HG02973 (cell line): ENCODE data around the gene MYH15.

Experiments
- ATAC-seq: cut with Tn5 transposase; IDR thresholded peaks from one replicate; pipeline ENCODE4 v1.9.1; 2021; ENCODE audit warnings: moderate library complexity; ENCODE audit not compliant: unreplicated experiment

The MYH15 gene

DNA sequence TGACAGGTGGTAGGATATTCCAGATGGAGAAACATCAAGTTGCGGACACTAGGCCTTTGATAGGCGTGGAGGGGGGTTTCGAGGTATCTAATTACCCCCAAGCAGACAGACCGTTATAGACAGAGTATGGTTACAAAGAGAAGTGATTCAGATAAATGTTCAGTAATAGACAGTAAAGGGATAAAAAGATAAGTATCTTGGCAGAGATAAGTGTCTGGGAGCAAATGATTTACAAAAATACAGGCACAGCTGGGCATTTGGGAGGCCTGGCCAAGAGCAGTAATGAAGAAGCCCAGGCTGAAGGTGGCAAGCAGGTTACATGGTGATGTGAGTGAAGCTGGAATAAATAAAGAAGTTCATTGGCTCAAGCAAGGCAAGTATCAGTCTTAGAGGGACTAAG lies 659 bp upstream of the MYH15 start:
- ATAC-seq, result no peak

DNA sequence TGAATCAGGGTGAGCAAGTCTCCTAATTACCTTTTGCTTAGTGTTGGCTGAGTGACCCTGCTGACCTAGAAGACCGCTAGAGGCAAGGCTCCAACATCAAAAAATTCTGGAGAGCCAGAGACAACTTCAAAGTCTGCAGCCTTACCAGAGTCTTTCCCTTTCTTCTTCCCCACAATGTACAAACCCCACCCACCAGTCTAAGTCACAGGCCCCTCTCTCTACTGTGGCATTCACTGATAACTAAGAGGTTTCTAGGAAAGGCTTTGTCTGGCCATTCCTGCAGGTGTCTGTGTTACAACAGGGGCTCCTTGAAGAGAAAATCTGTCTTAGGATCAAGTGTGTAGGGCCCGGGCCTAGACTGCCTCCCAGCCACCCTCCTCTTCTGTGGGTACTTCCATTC lies 525 bp downstream of the MYH15 start:
- ATAC-seq, result no peak

DNA sequence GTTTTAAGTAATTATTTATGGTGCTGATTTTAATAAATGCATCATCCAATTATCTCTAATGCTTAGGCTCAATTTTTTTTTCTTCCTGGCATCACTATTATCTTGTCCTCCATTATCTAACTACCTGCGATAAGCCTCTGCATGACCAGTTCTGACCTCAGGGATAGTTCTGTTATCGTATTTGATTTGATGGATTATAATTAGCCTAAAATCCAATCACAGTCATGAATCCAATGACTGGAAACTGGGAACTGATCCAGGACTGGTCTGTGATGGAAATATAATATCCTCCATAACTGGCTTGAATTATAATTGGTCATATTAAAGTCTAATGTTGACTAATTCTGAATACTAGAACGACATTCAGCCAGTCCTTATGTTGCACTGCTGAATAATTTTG lies 1.1 kb downstream of the MYH15 start:
- ATAC-seq, result no peak

DNA sequence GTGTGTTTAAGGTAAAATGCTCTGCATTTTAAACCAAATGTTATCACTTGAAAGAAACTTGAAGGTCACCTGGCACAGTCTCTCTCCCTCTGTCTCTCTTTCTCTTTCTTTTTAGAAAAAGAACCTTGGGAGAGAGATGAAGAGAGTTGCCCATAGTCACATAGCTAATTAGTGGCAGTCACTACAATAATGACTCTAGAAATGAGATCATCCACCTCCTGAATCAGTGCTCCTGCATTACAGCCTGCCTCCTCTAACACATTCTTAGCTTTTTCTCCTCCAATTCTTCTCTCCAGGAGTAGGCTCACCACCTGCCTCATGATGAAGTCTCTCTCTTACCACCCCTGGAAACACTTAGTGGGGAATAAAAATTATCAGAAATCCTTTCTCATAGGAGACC lies 2.5 kb downstream of the MYH15 start:
- no peak for ATAC-seq

DNA sequence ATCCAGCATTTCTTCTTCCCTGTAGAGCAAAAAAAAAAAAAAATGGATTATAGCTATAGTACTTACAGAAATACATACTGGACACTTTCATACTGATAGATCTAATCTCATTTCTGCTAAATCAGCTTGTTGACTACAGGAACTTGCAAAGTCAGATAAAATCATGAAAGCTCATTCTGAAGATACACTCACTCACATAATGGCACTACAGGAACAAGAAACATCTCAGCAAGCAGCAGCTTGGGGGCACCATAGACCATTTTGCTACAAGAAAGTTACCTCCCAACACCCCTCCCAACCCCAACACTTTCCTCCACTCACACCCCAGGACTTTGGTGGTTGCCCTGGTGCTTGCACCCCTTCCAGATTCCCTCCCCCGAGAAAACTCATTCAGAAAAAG lies 4.6 kb downstream of the MYH15 start:
- no peak for ATAC-seq

DNA sequence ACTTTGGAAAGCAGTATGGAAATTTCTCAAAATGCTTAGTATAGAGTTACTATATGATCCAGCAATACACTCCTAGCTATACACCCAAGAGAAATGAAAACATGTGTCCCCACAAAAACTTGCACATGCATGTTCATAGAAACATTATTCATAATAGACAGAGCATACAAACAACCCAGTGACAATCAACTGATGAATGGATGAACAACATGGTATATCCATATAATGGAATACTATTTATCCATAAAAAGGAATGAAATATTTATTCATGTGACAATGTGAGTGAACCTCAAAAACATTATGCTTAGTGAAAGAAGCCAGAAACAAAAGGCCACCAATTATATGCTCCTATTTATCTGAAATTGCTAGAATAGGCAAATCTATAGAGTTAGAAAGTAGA lies 6.7 kb downstream of the MYH15 start:
- ATAC-seq, result no peak

DNA sequence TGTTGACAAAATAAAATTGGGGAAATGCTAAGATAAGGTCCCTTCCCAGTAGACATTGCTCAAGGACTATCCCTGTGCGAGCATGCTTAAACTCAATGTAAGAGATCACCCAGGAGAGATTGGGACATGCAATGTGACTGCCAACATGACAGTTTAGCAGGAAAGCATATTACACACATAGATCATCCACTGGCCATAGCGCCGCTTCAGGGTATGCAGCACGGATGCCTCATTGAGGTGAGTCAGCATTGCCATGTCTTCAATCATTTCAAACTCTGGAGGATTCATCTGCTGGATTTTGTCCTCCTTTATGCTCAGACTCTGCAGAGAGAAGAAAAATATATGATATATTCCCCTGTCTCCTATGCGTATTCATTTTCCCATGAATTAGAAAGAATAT lies 8.9 kb downstream of the MYH15 start:
- no peak for ATAC-seq

DNA sequence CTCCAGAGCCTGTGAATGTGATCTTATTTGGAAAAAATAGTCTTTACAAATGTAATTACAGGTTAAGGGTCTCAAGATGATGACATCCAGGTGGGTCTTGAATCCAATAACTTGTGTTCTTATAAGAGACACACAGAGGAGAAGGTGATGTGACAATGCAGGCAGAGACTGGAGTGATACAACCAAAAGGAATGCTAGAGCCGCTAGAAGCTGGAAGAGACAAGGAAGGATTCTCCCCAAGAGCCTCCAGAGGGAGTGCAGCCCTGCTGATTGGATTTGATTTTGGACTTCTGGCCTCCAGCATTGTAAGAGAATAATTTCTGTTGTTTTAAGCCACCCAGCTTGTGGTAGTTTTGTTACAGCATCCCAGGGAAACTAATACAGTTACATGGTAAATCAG lies 9.7 kb downstream of the MYH15 start:
- ATAC-seq, result no peak

DNA sequence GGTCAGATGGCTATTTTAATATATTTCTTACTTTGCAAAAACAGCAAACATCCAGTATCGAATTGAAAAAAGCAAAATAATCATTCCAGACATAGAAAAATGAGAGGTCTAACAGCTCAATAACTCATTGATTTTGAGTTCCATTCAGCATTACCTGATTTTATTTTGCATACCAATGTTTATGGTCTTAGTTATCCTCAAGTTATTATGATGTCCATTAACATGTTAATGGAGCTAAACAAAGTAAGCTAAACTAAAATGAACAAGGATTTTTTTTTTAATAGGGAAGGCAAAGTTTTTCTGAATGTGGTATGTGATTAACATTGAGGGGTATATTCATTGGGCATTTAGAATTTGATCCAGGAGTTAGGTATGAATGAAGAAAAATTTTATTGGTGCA lies 13.1 kb downstream of the MYH15 start:
- ATAC-seq, result no peak

DNA sequence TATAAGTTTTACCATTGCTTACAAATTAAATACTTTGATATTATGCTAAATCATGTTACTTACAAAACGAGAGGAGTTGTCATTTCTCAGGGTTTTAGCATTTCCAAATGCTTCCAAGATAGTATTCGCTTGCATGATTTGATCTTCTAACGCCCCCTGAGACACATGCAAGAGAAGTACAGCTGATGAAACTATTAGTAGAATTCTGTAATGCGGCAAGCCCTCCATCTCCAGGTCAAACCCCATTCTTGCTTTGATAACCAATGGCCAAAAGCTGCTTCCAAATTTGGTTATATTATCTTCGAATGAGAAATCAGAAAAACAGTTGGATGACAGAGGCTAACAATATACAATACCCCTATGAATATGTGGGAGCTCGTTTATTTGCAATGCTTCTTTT lies 14.7 kb downstream of the MYH15 start:
- no peak for ATAC-seq

DNA sequence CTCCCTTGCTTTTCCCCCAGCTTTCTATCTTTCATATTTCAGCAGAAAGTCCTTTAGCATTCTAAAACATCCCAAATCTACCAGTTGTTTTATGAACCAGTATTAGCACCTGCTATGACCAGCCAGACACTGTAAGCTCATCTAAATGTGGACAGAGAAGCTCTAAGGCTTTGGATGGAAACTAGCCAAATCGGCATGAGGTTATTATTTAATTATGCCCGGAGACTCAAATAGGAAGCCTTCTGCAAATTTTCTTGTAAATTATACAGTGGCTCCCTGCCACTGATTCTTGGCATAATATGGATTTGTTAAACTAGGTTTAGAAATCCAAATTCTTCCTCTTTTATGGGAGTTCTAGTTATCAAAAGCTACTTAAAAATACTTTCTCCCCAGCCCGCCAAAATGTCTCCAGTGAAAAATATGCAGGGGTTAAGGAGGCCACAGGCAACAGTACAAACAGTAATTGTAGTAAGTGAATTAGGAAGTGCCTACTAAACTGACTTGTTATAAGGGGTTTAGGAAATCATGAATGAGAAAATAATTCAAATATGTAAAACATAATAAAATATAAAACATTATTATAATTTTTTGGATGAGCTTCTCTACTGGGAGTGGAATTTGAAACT lies 15.4 kb downstream of the MYH15 start:
- no peak for ATAC-seq

DNA sequence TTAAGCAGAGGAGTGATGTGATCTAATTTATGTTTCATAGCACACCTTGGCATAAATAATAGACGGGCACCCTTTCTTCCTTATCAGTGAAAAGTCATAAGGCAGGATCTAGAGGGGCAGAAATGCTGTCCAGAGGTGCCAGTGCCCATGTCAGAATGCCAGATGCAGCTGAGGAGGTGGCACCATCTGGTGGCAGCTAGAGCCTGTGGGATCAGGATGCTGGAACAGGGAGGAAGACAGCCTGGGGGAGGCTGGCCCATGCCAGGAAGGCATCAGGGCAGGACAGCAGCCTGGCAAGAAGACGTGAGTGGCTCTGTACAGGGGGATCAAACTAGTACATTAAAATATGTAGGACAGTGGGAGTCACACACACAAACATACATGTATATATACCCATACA lies 16.5 kb downstream of the MYH15 start:
- ATAC-seq, result no peak

DNA sequence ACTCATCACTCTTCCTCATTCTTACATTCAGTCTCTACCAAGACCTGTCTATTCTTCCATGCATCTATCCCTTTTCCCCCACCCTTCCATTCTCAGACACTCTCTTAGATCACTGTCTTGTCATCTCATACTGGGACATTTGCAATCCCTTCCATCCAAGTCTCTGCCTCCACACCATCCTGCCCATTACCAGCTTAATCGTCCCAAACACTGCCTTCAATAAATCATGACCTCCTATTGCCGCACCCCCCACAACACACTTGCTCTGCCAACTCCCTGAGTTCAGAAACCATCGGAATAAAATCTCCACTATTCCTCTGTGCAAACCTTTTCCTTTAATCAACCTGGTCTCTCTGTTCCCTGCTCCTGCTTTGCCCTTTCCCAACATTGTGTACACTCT lies 18.9 kb downstream of the MYH15 start:
- ATAC-seq, result no peak

DNA sequence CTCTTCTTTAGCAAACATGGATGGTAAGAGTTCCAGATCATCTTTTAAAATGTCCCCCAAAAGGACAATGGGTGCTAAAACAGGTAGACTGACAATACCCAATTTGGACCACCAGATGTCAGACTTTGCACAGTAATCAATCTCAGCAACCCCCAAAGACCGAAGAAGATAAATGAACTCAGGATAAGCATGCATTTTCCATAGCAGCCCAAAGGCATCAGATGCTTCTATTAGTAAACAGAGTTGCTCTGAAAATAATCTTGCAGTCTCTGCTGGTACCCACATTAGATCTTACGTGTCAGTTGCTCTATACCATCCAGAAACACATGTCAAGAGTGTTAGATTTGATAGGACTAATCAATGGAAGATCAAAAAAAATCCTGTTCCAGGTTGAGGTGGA lies 20.6 kb downstream of the MYH15 start:
- peak; percentile 77 for ATAC-seq

DNA sequence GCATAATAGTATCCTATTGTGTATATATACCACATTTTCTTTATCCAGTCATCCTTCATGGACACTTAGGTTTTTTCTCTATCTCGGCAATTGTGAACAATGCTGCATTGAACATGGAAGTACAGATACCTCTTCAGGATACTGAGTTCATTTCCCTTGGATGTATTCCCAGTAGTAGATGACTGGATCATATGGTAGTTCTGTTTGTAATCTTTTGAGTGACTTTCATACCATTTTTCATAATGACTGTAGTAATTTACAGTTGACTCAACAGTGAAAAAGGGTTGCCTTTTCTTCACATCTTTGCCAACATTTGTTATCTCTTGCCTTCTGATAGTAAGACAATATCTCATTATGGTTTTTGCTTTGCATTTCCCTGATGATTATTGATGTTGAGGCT lies 21.8 kb downstream of the MYH15 start:
- ATAC-seq, result no peak

DNA sequence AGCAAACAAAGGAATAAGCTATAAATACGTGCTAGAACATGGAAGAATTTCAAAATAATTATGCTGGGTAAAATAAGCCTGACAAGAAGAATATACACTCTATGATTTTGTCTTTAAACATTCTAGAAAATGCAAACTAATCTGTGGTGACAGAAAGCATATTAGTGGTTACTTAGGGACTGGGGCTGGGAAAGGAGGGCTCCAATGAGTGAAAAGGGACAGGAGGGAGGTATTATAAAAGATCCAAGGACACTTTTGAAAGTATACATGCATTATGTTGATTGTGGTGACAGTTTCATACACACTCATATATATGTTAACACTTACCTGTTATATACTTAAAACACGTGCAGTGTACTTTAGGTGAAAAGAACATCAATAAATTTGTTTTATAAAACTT lies 23.0 kb downstream of the MYH15 start:
- ATAC-seq, result no peak

DNA sequence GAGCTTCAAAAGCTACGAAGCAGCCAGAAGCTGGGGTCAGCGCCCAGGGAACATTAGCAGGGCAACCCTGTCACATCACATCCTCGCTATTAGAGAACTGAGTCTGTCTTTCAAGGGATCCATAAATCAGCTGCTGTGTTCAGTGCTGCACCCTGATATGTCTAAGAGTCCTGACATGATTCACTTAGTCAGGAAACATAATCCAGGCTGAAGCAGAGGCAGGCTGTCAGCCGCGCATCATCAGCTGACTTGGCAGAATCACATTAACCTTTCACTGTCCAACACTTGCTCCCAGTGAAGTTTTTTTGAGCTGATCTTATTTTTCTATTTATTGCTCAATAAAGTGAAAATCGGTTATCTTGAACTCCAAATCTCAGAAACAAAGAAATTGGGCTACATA lies 23.5 kb downstream of the MYH15 start:
- no peak for ATAC-seq

DNA sequence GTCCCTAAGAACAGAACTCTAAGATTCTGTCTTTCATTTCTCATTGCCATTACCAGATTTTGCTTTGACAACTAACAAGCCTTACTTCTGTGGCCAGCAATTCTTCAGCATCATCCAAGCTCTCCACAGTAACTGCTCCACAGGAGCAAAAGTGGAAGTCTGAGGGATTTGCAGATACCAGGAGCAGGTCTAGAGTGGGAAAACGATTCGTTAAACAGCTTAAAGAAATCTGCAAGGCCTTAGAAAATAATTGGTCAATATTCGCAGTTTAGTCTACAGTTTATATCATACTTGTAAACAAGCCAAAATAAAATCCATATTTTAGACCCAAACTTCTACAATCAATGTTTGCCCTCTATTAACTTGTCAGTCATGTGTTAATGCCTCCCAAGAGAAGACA lies 24.1 kb downstream of the MYH15 start:
- no peak for ATAC-seq

DNA sequence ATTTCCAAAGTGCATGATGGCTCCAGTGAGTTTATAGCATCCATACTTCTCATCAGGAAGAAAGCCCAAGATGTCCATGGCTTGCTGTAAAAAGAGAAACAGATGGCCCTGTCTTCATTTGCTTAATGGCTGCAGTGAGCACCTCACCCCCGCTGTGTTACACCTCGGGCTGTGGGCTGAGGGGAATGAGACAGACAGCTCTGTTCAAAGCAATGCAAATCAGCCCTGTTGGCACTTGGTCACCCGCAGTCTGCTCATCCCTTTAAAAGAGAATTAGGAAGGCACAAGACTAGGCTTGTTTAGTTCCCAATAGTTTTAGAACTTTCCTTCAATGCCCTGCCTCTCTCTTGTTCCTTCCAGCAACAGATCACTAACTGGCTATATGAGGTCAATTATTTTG lies 25.2 kb downstream of the MYH15 start:
- ATAC-seq, result no peak

DNA sequence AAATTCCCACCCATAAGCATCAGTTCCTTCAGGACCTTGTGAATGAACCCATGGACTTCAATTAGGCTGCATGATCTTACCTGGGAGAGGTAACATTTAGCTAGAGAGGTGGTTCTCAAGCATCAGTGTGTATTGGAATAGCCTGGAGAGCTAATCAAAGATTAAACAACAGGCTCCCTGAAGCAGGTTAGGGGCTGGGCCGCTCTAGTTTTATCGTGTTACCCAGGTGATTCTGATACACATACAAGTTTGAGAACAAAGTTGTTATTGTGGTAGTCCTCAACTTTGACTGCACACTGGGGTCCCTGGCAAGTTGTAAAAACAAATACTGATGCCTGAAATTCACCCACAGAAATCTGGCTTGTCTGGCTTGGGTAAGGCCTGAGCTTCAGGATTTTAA lies 31.2 kb downstream of the MYH15 start:
- no peak for ATAC-seq

DNA sequence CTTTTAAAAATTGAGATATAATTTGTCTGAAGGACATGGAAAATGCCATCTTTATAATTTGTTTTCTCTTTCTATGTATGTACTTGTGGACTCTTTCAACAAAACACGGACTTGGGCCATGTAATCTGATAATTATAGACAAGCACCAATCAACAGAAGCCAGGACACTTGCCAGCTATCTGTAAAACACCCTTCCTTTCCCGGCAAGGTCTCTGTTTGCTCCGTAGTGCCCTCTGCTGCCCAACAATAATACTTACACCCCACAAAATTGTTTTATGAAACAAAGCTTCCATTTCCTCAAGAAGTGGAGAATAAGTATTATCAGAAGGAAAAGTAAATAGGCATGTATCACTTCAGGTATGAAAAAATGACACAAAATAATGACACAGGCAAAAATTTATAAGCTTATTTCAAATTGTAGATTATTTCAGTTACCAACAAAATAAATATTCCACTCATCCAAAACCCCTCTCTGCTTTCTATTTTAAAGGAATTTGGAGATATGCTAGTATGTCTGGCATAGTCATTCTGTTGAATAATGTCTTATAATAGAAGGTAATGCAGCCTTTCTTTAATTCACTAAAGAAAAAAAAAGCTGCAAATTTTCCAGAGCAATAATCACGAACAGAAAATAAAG lies 32.8 kb downstream of the MYH15 start:
- ATAC-seq, result no peak

DNA sequence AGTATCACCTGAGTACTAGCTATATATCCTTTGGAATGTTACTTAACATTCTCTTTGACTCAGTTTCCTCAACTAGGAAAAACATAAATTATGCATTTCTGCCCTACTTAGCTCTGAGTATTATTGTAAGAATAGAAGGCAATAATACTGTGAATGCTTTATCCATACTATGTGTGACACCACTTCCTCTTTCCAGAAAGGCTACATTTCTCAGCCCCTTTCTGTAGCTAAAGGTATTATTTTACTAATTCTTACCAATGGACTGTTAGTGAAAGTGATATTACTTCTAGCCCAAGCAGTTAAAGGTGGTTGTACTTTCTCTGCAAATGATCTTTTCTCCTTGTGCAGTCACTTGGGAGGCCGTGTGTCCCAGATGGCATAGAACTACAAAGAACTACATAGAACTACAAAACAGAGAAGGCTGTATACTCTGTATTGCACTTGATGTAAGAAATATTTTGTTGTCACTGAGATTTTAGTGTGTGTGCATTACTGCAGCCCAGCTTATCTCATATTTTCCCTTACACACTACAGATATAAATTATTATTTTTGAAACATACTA lies 35.1 kb downstream of the MYH15 start:
- ATAC-seq, result peak; percentile 65

DNA sequence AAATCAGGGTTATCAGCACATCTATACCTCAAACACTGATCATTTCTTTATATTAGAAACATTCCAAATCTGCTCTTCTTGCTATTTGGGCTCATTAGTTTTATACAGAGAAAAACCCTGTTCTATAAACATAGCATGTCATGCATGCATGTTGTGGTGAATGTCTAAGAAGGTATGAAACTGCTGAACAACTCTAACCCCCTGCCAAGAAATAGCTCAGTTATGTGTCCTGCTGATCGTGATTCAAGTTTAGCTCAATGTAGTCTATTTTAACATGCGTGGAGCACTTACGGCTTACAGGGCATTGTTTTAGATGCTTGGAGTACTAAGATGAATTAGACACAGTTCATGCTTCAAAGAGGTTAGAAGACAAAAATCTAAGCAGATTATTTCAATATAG lies 35.8 kb downstream of the MYH15 start:
- no peak for ATAC-seq
